Measurements from ENCODE around the gene LAMA2. TPM values are rescaled to one million over a fixed set of nuclear protein-coding genes. Genes with fewer than 3 reads are reported as not detected.

The LAMA2 gene
- total RNA-seq, 2 experiments from 2014 or later, result 2.0 to 3.0 TPM

DNA sequence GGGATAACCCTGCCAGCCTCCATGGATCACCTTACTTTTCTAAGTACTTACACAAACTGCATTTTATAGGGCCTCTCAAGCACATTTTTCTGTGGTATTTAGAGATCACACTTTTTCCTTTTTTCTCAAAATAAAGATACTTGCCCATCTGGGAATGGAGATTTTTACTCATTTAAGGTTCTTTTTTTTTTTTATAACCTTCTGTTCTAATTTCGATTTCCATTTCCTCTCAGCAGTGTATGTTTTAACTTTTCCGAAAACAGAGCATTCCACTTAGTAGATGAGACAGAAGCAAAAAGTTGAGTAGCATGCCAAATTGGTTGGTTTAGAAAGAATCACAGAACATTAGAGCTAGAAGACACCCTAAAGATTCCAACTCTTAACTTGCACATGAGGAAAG, 612.7 kb downstream of the LAMA2 start:
- peaks cover 6% of the 10 kb centered on the region for H3K9me3 Mint-ChIP-seq
- H3K4me1 Mint-ChIP-seq, result peaks cover 84% of the 10 kb centered on the region
- H3K27ac Mint-ChIP-seq, result peak overlapping the region; percentile 93

DNA sequence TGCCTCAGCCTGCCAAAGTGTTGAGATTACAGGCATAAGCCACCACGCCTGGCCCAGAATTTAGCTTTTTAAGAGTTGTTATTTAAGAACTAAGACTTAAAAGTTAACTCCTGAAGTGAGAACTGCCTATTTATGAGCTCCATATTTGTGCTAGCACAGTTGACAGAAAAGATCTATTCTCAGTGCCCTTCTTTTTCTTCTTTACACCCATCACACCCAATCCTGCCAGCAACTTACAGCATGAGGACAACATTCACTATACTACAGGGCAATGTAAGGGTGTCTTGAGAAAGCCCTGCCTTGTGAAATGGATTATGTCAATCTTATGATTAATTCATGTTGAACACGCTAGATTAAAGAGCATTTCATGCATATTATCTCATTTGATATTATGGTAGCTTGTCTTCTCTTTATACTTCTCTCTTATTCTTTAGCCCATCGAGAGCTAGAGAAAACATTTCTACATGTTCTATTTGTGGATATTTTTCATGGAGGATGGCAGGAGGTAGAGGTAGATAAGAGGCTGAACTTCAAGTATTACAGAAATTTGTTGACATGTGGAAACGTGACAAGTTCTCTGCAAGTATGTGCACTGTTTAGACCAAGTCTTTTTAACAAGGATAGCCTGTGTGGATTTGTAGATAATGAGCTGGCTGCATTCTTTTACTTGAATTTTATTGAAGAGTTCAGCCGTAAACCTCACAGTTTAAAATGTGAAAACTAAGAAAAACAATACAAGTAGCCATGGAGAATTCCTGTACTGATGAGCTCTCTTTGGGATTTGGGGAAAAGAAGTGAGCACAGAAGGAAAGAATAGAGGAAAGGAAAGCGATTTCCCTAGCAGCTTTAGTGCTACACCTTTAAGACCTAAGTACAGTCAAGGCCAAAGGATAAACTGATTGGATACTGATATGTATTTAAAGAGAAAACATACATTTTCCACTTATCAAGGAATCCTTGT, 614.8 kb downstream of the LAMA2 start:
- no peaks in the 10 kb centered on the region for H3K27me3 Mint-ChIP-seq
- peak overlapping the region; percentile 60 for H3K27ac Mint-ChIP-seq
- H3K4me1 Mint-ChIP-seq, result peaks cover 79% of the 10 kb centered on the region
- H3K36me3 Mint-ChIP-seq, result peaks cover 30% of the 10 kb centered on the region
- no peak overlapping the region for H3K4me3 Mint-ChIP-seq
- no peak for DNase-seq
- peaks cover 5% of the 10 kb centered on the region for H3K9me3 Mint-ChIP-seq

More for the DNA sequence above, 612.7 kb downstream of the LAMA2 start:
- no peak for DNase-seq
- no peak overlapping the region for H3K4me3 Mint-ChIP-seq
- no peaks in the 10 kb centered on the region for H3K27me3 Mint-ChIP-seq
- peaks cover 36% of the 10 kb centered on the region for H3K36me3 Mint-ChIP-seq

DNA sequence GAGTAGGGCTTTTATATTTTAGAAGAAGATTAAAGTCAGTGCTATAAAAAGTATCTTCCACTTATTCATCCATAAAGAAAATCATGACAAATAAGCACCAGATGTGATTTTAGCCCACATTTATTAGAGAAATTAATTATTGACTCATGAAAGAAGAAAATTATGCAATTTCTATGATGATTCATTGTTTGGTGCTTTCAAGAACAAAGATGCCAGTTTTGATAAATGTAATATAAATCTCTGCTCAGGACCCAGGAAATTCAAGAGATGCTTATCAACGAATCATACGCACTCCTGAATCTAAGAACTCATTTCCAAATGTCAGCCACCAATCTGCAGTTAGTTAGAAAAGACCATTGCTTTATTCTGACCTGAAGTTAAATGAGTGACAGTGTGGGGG, 615.6 kb downstream of the LAMA2 start:
- Mint-ChIP-seq H3K27ac (peak overlapping the region; percentile 81), H3K4me1 (peaks cover 75% of the 10 kb centered on the region), H3K36me3 (peaks cover 27% of the 10 kb centered on the region), H3K9me3 (peaks cover 5% of the 10 kb centered on the region), H3K4me3 (peak overlapping the region; percentile 71), H3K27me3 (no peaks in the 10 kb centered on the region)
- no peak for DNase-seq

DNA sequence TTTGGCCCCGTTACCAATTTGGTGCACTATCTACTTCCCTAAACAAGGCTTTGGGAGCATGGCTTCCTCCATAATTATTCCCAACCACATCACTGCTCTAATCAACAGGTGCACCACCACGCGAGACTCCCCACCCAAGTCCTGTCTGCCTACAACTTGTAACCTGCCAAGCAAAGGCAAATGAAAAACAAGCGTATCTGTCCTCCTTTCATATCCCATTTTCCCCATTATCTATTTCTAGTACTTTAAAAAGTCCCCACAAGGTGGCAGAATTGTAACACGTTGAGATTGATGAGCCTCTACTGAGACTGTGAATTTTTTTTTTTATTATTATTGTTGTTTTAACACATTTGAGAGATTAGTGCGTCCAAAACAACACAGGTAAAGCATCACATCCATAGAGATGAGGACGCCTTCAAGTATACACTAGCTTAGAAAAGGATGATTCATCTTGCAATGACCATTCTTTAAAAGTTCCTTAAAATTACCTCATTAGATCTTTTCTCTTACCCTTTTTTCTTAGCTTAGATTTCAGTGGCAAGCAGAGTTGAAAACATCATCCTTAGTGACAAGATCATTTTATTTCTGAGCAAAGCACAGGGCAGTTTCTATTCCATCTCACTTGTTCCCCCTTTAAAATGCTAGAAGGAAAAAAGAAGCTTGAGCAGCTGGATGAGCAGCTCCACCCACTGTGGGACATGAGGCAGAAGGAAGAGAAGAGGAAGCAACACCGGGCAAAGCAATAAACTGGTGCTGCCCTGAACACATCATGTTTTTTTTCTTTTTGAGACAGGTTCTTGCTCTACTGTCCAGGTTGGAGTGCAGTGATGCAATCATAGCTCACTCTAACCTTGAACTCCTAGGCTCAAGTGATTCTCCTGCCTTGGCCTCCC, 616.3 kb downstream of the LAMA2 start:
- DNase-seq, result no peak
- Mint-ChIP-seq H3K9me3 (peaks cover 2% of the 10 kb centered on the region), H3K27me3 (no peaks in the 10 kb centered on the region), H3K27ac (peak overlapping the region; percentile 81), H3K4me1 (peaks cover 69% of the 10 kb centered on the region), H3K36me3 (peaks cover 20% of the 10 kb centered on the region), H3K4me3 (peak overlapping the region; percentile 71)

DNA sequence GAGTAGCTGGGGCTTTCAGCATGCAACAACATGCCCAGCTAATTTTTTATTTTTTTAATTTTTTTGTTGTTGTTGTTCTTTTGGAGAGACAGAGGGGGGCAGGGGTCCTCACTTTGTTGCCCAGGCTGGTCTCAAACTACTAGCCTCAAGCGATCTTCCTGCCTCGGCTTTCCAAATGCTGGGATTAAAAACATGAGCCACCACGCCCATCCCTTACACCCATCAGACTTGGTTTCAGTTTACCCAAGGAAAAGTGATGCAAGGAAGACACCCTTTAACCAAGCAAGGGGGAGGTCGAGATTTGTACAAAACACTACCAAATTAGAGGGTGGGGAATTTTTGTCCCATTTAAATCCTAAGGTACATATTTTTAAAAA, 616.9 kb downstream of the LAMA2 start:
- Mint-ChIP-seq H3K27me3 (no peaks in the 10 kb centered on the region), H3K4me1 (peaks cover 63% of the 10 kb centered on the region), H3K27ac (no peak overlapping the region), H3K36me3 (peaks cover 15% of the 10 kb centered on the region), H3K4me3 (no peak overlapping the region), H3K9me3 (no peaks in the 10 kb centered on the region)
- no peak for DNase-seq

DNA sequence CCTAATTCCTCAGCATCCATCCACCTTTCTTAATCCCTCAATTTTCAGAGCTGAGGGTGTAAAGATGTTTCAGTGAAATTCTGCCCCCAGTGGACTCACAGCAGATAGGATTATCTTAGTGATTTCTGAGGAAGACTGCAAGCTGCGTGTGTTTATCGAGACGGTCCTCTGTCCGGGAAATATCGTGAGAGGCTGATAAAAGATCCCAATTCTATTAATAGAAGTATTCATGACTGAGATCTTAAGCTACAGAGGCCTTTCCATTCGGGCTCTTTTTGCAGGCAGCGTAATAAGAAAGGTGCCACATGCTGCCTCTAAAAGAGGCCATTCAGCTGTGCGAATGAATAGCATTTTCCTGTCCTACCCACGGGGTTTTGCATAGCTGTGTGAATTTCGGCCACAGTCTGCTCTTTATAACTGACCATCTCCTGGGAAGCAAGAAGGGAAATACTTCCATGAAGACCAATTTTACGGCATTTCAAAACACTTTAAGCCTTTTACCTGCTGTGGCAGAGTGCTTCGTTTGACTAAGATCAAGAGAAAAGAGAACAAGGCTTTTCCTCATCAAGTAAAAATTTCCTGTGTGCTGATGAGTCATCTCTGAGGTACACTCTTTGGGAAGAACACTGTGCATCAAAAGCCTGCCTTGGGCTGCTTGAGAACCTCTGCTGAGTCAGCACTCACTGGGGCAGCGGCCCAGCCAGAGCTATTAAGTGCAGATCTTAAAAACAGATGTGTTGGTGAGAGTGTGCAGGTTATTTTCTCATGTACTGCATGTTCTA, 618.2 kb downstream of the LAMA2 start:
- no peak for DNase-seq
- Mint-ChIP-seq H3K27ac (peak overlapping the region; percentile 61), H3K4me3 (no peak overlapping the region), H3K9me3 (no peaks in the 10 kb centered on the region), H3K36me3 (peaks cover 3% of the 10 kb centered on the region), H3K27me3 (no peaks in the 10 kb centered on the region), H3K4me1 (peaks cover 50% of the 10 kb centered on the region)

DNA sequence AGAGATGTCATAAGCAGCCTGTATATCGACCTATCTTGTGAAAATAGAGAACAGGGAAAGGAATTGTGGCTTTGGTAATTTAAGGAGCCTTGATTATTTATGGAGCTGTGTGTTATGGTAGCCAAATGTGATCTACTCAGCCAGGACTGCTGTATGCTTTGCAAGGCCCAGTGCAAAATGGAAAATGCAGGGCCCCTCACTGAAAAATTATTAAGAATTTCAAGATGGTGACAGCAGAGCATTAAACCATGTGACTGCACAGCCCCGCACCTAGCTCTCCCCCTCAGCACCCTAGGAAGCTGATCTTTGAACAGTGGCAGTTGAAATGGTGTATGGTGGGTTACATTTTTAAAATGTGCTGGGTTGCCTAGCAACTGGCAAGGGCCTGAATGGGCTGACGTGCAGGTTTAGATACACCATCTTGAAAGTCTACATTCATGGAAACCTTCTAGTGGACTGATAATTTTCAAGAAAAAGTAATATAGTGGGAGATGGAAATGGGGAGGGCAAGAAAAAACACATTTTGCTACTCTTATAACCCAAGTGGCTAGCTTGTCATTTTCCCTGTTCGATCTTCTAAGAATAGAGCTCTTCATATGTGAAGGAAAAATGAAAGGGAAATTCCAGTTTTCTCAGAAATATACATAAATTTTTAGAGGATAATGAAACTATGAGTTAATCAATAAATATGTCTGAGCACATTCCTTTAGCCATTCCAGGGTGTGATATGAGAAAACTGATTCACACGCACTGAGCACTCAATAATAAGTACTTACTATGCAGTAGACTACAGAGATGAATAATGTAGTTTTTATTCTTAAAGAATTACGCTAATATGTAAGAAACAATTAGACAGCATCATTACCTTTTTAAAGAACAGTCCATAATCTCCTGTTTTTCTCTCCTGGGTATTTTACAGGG, 619.1 kb downstream of the LAMA2 start:
- Mint-ChIP-seq H3K4me3 (no peak overlapping the region), H3K27ac (peak overlapping the region; percentile 61)
- no peak for DNase-seq

DNA sequence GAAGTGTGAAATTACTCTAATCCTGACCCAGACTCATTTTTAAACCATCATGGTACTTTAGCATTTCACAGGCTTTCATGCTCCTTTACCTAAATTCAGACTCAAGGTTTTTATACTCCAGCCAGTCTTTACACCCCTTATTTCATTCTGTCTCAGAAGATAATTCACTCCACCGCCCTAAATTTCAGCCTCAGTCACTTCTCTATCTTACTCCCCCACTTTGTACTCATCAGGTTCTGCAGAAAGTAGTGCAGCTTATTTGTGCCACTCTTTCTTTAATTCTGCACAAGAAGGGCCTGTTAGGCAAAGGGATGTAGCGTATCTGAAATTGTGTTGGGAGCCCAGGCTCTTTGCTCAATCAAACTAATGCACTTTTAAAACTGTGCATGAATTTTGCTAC, 621.5 kb downstream of the LAMA2 start:
- no peaks in the 10 kb centered on the region for H3K9me3 Mint-ChIP-seq
- peaks cover 22% of the 10 kb centered on the region for H3K4me1 Mint-ChIP-seq
- no peak overlapping the region for H3K27ac Mint-ChIP-seq
- DNase-seq, result no peak
- H3K4me3 Mint-ChIP-seq, result no peak overlapping the region
- no peaks in the 10 kb centered on the region for H3K36me3 Mint-ChIP-seq
- no peaks in the 10 kb centered on the region for H3K27me3 Mint-ChIP-seq

More for the DNA sequence above, 619.1 kb downstream of the LAMA2 start:
- Mint-ChIP-seq H3K9me3 (no peaks in the 10 kb centered on the region), H3K27me3 (no peaks in the 10 kb centered on the region), H3K4me1 (peaks cover 45% of the 10 kb centered on the region), H3K36me3 (no peaks in the 10 kb centered on the region)

DNA sequence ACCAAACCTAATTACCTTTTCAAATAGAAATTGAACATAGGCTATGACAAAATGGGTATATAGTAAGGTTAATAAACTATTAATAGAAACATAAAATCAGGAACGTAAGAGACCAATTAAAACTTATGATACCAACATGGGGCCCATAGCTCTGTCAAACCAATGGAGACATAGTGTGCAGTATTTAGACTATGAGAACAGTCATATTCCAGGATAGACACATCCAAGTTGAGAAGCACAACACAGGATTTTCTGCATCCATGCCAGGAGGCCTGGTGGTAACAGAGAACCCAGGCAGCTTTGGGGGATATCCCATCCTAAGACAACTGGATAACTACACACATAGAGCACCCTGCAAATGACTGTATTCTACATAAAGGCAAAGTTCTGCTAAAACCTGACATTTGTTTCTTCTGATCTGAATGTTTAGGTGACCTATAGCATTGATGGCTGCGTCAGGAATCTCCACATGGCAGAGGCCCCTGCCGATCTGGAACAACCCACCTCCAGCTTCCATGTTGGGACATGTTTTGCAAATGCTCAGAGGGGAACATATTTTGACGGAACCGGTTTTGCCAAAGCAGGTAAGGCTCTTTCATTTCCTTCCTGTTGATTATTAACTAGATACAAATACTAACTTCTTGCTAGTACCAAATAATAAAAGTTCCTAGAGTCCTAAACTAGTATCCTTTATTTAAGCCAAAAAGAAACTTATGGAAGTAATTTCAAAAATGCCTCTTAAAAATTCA, 624.3 kb downstream of the LAMA2 start:
- no peak overlapping the region for H3K4me3 Mint-ChIP-seq

DNA sequence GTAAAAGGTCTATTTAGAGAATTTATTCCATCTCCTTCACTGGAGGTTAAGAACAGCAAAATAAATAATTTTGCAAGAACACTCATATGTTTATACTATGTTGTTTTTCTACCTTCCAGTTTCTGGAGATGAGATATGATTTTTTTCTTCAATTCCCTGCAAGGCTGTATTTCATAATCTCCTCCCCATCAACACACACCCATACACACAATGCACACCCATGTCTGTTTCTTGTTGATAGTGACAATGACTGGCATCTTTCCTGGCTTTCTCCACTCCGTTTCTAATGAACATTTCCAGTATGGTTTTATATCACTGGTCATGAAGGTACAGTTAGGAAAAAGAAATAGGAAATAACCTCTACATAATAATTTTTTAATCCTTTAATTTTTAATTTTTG, 624.9 kb downstream of the LAMA2 start:
- H3K4me3 Mint-ChIP-seq, result no peak overlapping the region
- DNase-seq, result no peak
- peaks cover 3% of the 10 kb centered on the region for H3K4me1 Mint-ChIP-seq
- H3K9me3 Mint-ChIP-seq, result no peaks in the 10 kb centered on the region
- no peaks in the 10 kb centered on the region for H3K36me3 Mint-ChIP-seq
- H3K27me3 Mint-ChIP-seq, result no peaks in the 10 kb centered on the region
- H3K27ac Mint-ChIP-seq, result no peak overlapping the region

More for the DNA sequence above, 624.3 kb downstream of the LAMA2 start:
- DNase-seq, result no peak
- Mint-ChIP-seq H3K27ac (no peak overlapping the region), H3K36me3 (no peaks in the 10 kb centered on the region), H3K4me1 (peaks cover 3% of the 10 kb centered on the region), H3K9me3 (no peaks in the 10 kb centered on the region), H3K27me3 (no peaks in the 10 kb centered on the region)

DNA sequence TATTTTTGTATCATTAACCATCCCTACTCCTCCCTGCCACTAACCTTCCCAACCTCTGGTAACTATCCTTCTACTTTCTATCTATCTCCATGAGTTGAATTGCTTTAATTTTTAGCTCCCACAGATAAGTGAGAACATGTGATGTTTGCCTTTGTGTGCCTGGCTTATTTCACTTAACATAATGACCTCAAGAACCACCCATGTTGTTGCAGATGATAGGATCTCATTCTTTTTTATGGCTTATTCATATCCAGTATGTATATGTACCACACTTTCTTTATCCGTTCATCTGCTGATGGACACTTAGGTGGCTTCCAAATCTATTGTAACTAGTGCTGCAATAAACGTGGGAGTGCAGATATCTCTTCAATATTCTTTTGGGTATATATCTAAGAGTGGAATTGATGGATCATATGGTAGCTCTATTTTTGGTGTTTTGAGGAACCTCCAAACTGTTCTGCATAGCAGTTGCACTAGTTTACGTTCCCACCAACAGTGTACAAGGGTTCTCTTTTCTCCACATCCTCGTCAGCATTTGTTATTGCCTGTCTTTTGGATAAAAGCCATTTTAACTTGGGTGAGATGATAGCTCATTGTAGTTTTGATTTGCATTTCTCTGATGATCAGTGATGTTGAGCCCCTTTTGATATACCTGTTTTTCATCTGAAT, 625.7 kb downstream of the LAMA2 start:
- DNase-seq, result no peak
- H3K4me1 Mint-ChIP-seq, result peaks cover 3% of the 10 kb centered on the region
- H3K4me3 Mint-ChIP-seq, result no peak overlapping the region
- no peaks in the 10 kb centered on the region for H3K27me3 Mint-ChIP-seq
- no peaks in the 10 kb centered on the region for H3K36me3 Mint-ChIP-seq
- H3K27ac Mint-ChIP-seq, result no peak overlapping the region
- H3K9me3 Mint-ChIP-seq, result no peaks in the 10 kb centered on the region

DNA sequence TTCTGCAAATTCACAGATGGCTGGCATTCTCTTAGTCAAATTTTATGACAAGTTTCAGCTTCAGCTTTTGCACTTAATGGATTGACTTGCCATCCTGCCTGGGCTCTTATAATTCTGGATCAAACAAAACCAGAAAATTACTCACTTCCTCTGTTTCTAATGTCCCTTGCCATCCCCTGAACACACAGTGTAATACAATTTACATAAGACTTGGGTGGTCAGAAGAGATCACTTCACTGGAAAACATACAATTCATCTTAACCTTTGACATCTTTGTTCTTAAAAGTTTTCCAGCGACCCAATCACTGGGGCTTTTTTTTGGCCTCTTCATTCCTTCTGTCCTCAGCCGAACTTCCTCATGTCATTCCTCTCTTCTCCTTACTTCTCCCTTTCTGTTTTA, 628.0 kb downstream of the LAMA2 start:
- DNase-seq, result no peak
- no peaks in the 10 kb centered on the region for H3K9me3 Mint-ChIP-seq
- H3K27me3 Mint-ChIP-seq, result no peaks in the 10 kb centered on the region
- H3K4me3 Mint-ChIP-seq, result no peak overlapping the region
- peaks cover 3% of the 10 kb centered on the region for H3K4me1 Mint-ChIP-seq
- no peaks in the 10 kb centered on the region for H3K36me3 Mint-ChIP-seq
- no peak overlapping the region for H3K27ac Mint-ChIP-seq

DNA sequence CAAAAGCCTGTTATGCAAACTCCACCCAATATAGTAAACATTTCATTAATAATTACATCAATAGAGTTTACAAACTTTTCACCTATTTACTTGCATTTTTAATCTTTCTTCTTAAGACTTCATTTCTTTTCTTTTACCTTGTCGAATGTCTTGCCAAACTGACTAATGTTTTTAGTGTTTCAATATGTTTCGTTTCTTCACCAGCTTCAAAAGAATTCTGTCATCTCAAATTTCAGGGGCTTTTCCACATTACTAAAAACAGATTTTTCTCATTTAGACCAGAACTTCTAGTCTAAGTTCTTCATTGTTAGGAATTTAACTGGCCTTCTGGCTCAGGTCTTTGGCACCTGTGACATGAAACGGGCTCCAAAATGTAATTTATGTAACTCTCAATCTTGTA, 630.5 kb downstream of the LAMA2 start:
- Mint-ChIP-seq H3K4me3 (no peak overlapping the region), H3K36me3 (no peaks in the 10 kb centered on the region), H3K4me1 (peaks cover 3% of the 10 kb centered on the region), H3K27ac (no peak overlapping the region), H3K9me3 (no peaks in the 10 kb centered on the region), H3K27me3 (no peaks in the 10 kb centered on the region)
- DNase-seq, result no peak
